Renal pelvis (tissue), 4 donors: ENCODE measurements around the gene DNAH7. TPM values are rescaled to one million over a fixed set of nuclear protein-coding genes. Genes with fewer than 3 reads are reported as not detected.

Experiments used
- DNase-seq: peaks from one replicate; pipeline ENCODE4 v3.0.0-alpha.2; 2013
- polyA plus RNA-seq, 3 donors: library from polyadenylated mRNA; unstranded; fragments of 120-200 nt; gene quantifications; one replicate each; pipeline ENCODE4 v1.2.1, GENCODE V29; 2013; ENCODE audit not compliant: insufficient read length in 3 of 3

The DNAH7 gene
- polyA plus RNA-seq, 3 donors: 6.1 to 14.0 (median 7.4) TPM

GRCh38 chr2:195813421-195813820 lies 255.2 kb downstream of the DNAH7 start:
- no peak for DNase-seq

- no peak for DNase-seq
Measured at GRCh38 chr2:195810340-195811098, 258.1 kb downstream of the DNAH7 start.

- no peak for DNase-seq
Measured at GRCh38 chr2:195808189-195808588, 260.4 kb downstream of the DNAH7 start.

GRCh38 chr2:195805283-195805976 lies 263.2 kb downstream of the DNAH7 start:
- DNase-seq: no peak

GRCh38 chr2:195795879-195796278 lies 272.8 kb downstream of the DNAH7 start:
- no peak for DNase-seq

- DNase-seq: no peak
Measured at GRCh38 chr2:195793881-195794280, 274.8 kb downstream of the DNAH7 start.

- DNase-seq: no peak
Measured at GRCh38 chr2:195782156-195782555, 286.5 kb downstream of the DNAH7 start.

GRCh38 chr2:195779491-195779890 lies 289.1 kb downstream of the DNAH7 start:
- no peak for DNase-seq

- no peak for DNase-seq
Measured at GRCh38 chr2:195769975-195770374, 298.7 kb downstream of the DNAH7 start.

GRCh38 chr2:195768431-195768830 lies 300.2 kb downstream of the DNAH7 start:
- DNase-seq: no peak

- no peak for DNase-seq
Measured at GRCh38 chr2:195766691-195767090, 301.9 kb downstream of the DNAH7 start.

- no peak for DNase-seq
Measured at GRCh38 chr2:195763866-195764265, 304.8 kb downstream of the DNAH7 start.

- DNase-seq: no peak
Measured at GRCh38 chr2:195759877-195760276, 308.8 kb downstream of the DNAH7 start.

- DNase-seq: no peak
Measured at GRCh38 chr2:195758846-195759245, 309.8 kb downstream of the DNAH7 start.

- no peak for DNase-seq
Measured at GRCh38 chr2:195756218-195756942, 312.3 kb downstream of the DNAH7 start.

- no peak for DNase-seq
Measured at GRCh38 chr2:195741191-195741590, 327.4 kb downstream of the DNAH7 start.

- peak; percentile 17 for DNase-seq
Measured at GRCh38 chr2:195737511-195738325, 330.9 kb downstream of the DNAH7 start.

- no peak for DNase-seq
Measured at GRCh38 chr2:195735347-195735746, 333.3 kb downstream of the DNAH7 start.

- no peak for DNase-seq
Measured at GRCh38 chr2:195734931-195735330, 333.7 kb downstream of the DNAH7 start.

- no peak for DNase-seq
Measured at GRCh38 chr2:195734395-195734794, 334.2 kb downstream of the DNAH7 start.

GRCh38 chr2:195733831-195734230 lies 334.8 kb downstream of the DNAH7 start:
- no peak for DNase-seq

- peak; percentile 47 for DNase-seq
Measured at GRCh38 chr2:195732574-195732973, 336.1 kb downstream of the DNAH7 start.
